Trophoblast cell (in vitro differentiated cells and primary cell): Measurements from ENCODE around the gene MRPL34.

Experiments used
- DNase-seq, 2 donors: peaks; one replicate each; pipeline ENCODE4 v3.0.0-alpha.2; 2016
- H2AFZ ChIP-seq: 2 replicates; pipeline ENCODE4 v1.6.1; 2013; ENCODE audit warnings: low read length, moderate library complexity, mild to moderate bottlenecking; ENCODE audit not compliant: insufficient read depth, poor library complexity
- H2AK5ac ChIP-seq: 2 replicates; pipeline ENCODE4 v1.6.1; 2013; ENCODE audit warnings: mild to moderate bottlenecking, low read length
- H2BK120ac ChIP-seq: 2 replicates; pipeline ENCODE4 v1.6.1; 2013; ENCODE audit warnings: low read length, mild to moderate bottlenecking, moderate library complexity; ENCODE audit not compliant: insufficient read depth, poor library complexity
- H2BK12ac ChIP-seq: 2 replicates; pipeline ENCODE4 v1.6.1; 2013; ENCODE audit warnings: mild to moderate bottlenecking, low read length, moderate library complexity
- H2BK5ac ChIP-seq: 2 replicates; pipeline ENCODE4 v1.6.1; 2013; ENCODE audit warnings: low read length, low read depth, moderate library complexity, mild to moderate bottlenecking; ENCODE audit not compliant: poor library complexity
- H3K14ac ChIP-seq: 2 replicates; pipeline ENCODE4 v1.6.1; 2013; ENCODE audit warnings: mild to moderate bottlenecking, low read length
- H3K18ac ChIP-seq: 2 replicates; pipeline ENCODE4 v1.6.1; 2013; ENCODE audit warnings: mild to moderate bottlenecking, low read length
- H3K23ac ChIP-seq: 2 replicates; pipeline ENCODE4 v1.6.1; 2013; ENCODE audit warnings: low read length
- H3K27ac ChIP-seq: 2 replicates; pipeline ENCODE4 v1.5.1; 2013; ENCODE audit warnings: low read depth, mild to moderate bottlenecking, inconsistent platforms, low read length, moderate library complexity
- H3K27me3 ChIP-seq: 2 replicates; pipeline ENCODE4 v1.6.1; 2013; ENCODE audit warnings: inconsistent platforms, mild to moderate bottlenecking, low read length, moderate library complexity; ENCODE audit not compliant: insufficient read depth
- H3K36me3 ChIP-seq, 2 experiments: 1 replicate in 1 of 2; 2 replicates in 1 of 2; pipeline ENCODE4 v1.6.1; 2013; ENCODE audit warnings: low read length in 2 of 2, mild to moderate bottlenecking in 2 of 2, moderate library complexity in 1 of 2; ENCODE audit not compliant: insufficient read depth in 2 of 2, control insufficient read depth in 1 of 2
- H3K4ac ChIP-seq: 2 replicates; pipeline ENCODE4 v1.6.1; 2013; ENCODE audit warnings: low read depth, mild to moderate bottlenecking, low read length, moderate library complexity
- H3K4me1 ChIP-seq, 2 experiments: 1 replicate in 1 of 2; 2 replicates in 1 of 2; pipeline ENCODE4 v1.6.1; 2013; ENCODE audit warnings: low read length in 2 of 2, mild to moderate bottlenecking in 2 of 2, moderate library complexity in 1 of 2; ENCODE audit not compliant: insufficient read depth in 2 of 2, control insufficient read depth in 1 of 2
- H3K4me2 ChIP-seq: 2 replicates; pipeline ENCODE4 v1.6.1; 2013; ENCODE audit warnings: inconsistent platforms, mild to moderate bottlenecking, low read length, moderate library complexity
- H3K4me3 ChIP-seq: 2 replicates; pipeline ENCODE4 v1.5.1; 2013; ENCODE audit warnings: mild to moderate bottlenecking, low read depth, low read length, inconsistent platforms
- H3K79me1 ChIP-seq: one replicate; pipeline ENCODE4 v1.6.1; 2013; ENCODE audit warnings: low read length
- H3K79me2 ChIP-seq: 2 replicates; pipeline ENCODE4 v1.6.1; 2013; ENCODE audit warnings: low read length, mild to moderate bottlenecking; ENCODE audit not compliant: control insufficient read depth, insufficient read depth, poor library complexity
- H3K9ac ChIP-seq: 2 replicates; pipeline ENCODE4 v1.6.1; 2013; ENCODE audit warnings: mild to moderate bottlenecking, low read length
- H3K9me3 ChIP-seq: 2 replicates; pipeline ENCODE4 v1.6.1; 2013; ENCODE audit warnings: low read depth, mild to moderate bottlenecking, control low read depth, inconsistent platforms, low read length; ENCODE audit not compliant: insufficient read depth
- H4K12ac ChIP-seq: 2 replicates; pipeline ENCODE4 v1.6.1; 2013; ENCODE audit warnings: low read depth, mild to moderate bottlenecking, low read length, moderate library complexity
- H4K8ac ChIP-seq: 2 replicates; pipeline ENCODE4 v1.6.1; 2013; ENCODE audit warnings: low read depth, mild to moderate bottlenecking, low read length, moderate library complexity
- H4K91ac ChIP-seq: one replicate; pipeline ENCODE4 v1.6.1; 2013; ENCODE audit warnings: low read depth, mild to moderate bottlenecking, low read length, moderate library complexity
- WGBS: extraction: QIAGEN DNeasy Blood & Tissue Kit; methylation state at CpG from one replicate; pipeline ENCODE4 v1.1.7; 2013; ENCODE audit warnings: missing lambda C conversion rate; ENCODE audit not compliant: insufficient read length, insufficient coverage; ENCODE audit errors: extremely low coverage; 5-methylcytosine and 5-hydroxymethylcytosine counted together

Gene MRPL34

GRCh38 chr19:17348700-17349099 is 43.0 kb downstream of the MRPL34 start:
- H3K4ac ChIP-seq, result no peak overlapping the region
- H3K23ac ChIP-seq, result no peak overlapping the region
- no peaks in the 10 kb centered on the region for H3K79me2 ChIP-seq
- H2AFZ ChIP-seq, result no peak overlapping the region
- H3K4me1 ChIP-seq, result peaks cover 0 to 2% of the 10 kb centered on the region in 2 experiments
- H4K8ac ChIP-seq, result peak overlapping the region; percentile 78
- WGBS, result no CpG with 5 or more reads among the region's 12 CpGs
- no peaks in the 10 kb centered on the region for H3K36me3 ChIP-seq
- no peak overlapping the region for H3K9ac ChIP-seq
- H4K12ac ChIP-seq, result no peak overlapping the region
- no peak overlapping the region for H3K27ac ChIP-seq
- no peak overlapping the region for H3K4me3 ChIP-seq
- H3K18ac ChIP-seq, result no peak overlapping the region
- H4K91ac ChIP-seq, result no peak overlapping the region
- H2BK5ac ChIP-seq, result no peak overlapping the region
- no peak overlapping the region for H2BK12ac ChIP-seq
- no peak overlapping the region for H2AK5ac ChIP-seq
- H3K27me3 ChIP-seq, result no peaks in the 10 kb centered on the region
- H3K9me3 ChIP-seq, result peaks cover 2% of the 10 kb centered on the region
- H3K79me1 ChIP-seq, result no peaks in the 10 kb centered on the region
- peak overlapping the region; percentile 35 for H3K4me2 ChIP-seq
- H3K14ac ChIP-seq, result no peak overlapping the region
- no peak for DNase-seq
- no peak overlapping the region for H2BK120ac ChIP-seq

- Histone ChIP-seq H2BK120ac (no peak overlapping the region), H3K4me3 (no peak overlapping the region), H3K9ac (no peak overlapping the region), H3K23ac (no peak overlapping the region), H2AK5ac (no peak overlapping the region), H3K79me2 (no peaks in the 10 kb centered on the region), H2AFZ (no peak overlapping the region), H3K14ac (no peak overlapping the region), H3K79me1 (no peaks in the 10 kb centered on the region), H3K27ac (no peak overlapping the region), H3K27me3 (no peaks in the 10 kb centered on the region), H3K9me3 (peaks cover 2% of the 10 kb centered on the region), H3K4ac (no peak overlapping the region), H2BK5ac (no peak overlapping the region), H3K18ac (no peak overlapping the region), H3K36me3 (no peaks in the 10 kb centered on the region), H4K8ac (no peak overlapping the region), H3K4me1 (peaks cover 0 to 2% of the 10 kb centered on the region in 2 experiments), H4K91ac (no peak overlapping the region), H3K4me2 (no peak overlapping the region), H2BK12ac (no peak overlapping the region), H4K12ac (no peak overlapping the region)
- DNase-seq, result peak in 1 of 2 donors; percentile 23
- no CpG with 5 or more reads among the region's 45 CpGs for WGBS
Measured at GRCh38 chr19:17351815-17352435, 46.3 kb downstream of the MRPL34 start.

GRCh38 chr19:17352608-17353280 is 47.1 kb downstream of the MRPL34 start:
- Histone ChIP-seq H4K12ac (no peak overlapping the region), H2BK12ac (no peak overlapping the region), H3K4me1 (peaks cover 0 to 2% of the 10 kb centered on the region in 2 experiments), H3K23ac (no peak overlapping the region), H3K79me2 (no peaks in the 10 kb centered on the region), H2BK5ac (no peak overlapping the region), H2AK5ac (no peak overlapping the region), H4K91ac (no peak overlapping the region), H3K4me3 (no peak overlapping the region), H3K9ac (no peak overlapping the region), H3K18ac (no peak overlapping the region), H3K27ac (no peak overlapping the region), H3K4ac (no peak overlapping the region), H3K9me3 (peaks cover 4% of the 10 kb centered on the region), H3K14ac (no peak overlapping the region), H2BK120ac (no peak overlapping the region), H3K4me2 (no peak overlapping the region), H2AFZ (no peak overlapping the region), H3K27me3 (no peaks in the 10 kb centered on the region), H3K79me1 (no peaks in the 10 kb centered on the region), H4K8ac (no peak overlapping the region), H3K36me3 (no peaks in the 10 kb centered on the region)
- no peak for DNase-seq
- WGBS, result no CpG with 5 or more reads among the region's 14 CpGs

- Histone ChIP-seq H3K4me2 (no peak overlapping the region), H3K4ac (no peak overlapping the region), H2BK12ac (no peak overlapping the region), H3K9me3 (peaks cover 4% of the 10 kb centered on the region), H3K79me2 (no peaks in the 10 kb centered on the region), H3K27ac (no peak overlapping the region), H3K36me3 (no peaks in the 10 kb centered on the region), H4K12ac (no peak overlapping the region), H3K79me1 (no peaks in the 10 kb centered on the region), H4K8ac (no peak overlapping the region), H3K18ac (no peak overlapping the region), H2BK120ac (no peak overlapping the region), H3K9ac (no peak overlapping the region), H2BK5ac (no peak overlapping the region), H2AFZ (no peak overlapping the region), H3K27me3 (no peaks in the 10 kb centered on the region), H3K4me3 (no peak overlapping the region), H3K14ac (no peak overlapping the region), H4K91ac (no peak overlapping the region), H2AK5ac (no peak overlapping the region), H3K23ac (no peak overlapping the region), H3K4me1 (peaks cover 0 to 2% of the 10 kb centered on the region in 2 experiments)
- no CpG with 5 or more reads among the region's 8 CpGs for WGBS
- no peak for DNase-seq
Measured at GRCh38 chr19:17353386-17353785, 47.7 kb downstream of the MRPL34 start.
